SK-N-SH (cell line): ENCODE measurements around the gene WSB2. TPM values are rescaled to one million over a fixed set of nuclear protein-coding genes. Genes with fewer than 3 reads are reported as not detected.

Source experiments
- CTCF ChIA-PET: fragments of 300-600, 350-600 bp; formaldehyde crosslinking; extraction: SDS; loops from one replicate; lab custom pipeline; 2021; lab: Yijun Ruan, JAX
- POLR2A ChIA-PET: fragments of 350-600 bp; sonication (Branson Sonifier 250); formaldehyde crosslinking; extraction: SDS; loops from one replicate; lab custom pipeline; 2020; ENCODE audit warnings: antibody characterized with exemption, inconsistent platforms; lab: Yijun Ruan, JAX
- DNase-seq: peaks from one replicate; pipeline ENCODE4 v3.0.0; 2012
- H2AFZ ChIP-seq: fragments of 200-600 bp; sonication (generic); 2 replicates; pipeline ENCODE4 v1.8.1; 2016; ENCODE audit warnings: antibody characterized with exemption, mild to moderate bottlenecking, low read depth
- H3F3A ChIP-seq: fragments of 200-600 bp; sonication (generic); replicated peaks from 2 replicates; pipeline ENCODE3; 2016; ENCODE audit warnings: antibody characterized with exemption, mild to moderate bottlenecking; ENCODE audit not compliant: insufficient read depth
- H3K27ac ChIP-seq, 2 experiments: fragments of 200-500 bp in 1 of 2; fragments of 200-600 bp in 1 of 2; sonication (Bioruptor generic) in 1 of 2; sonication (generic), shearing (Covaris generic) in 1 of 2; 2 replicates each; pipeline versions ENCODE4 v1.5.1 to v1.6.1; 2014 to 2016; ENCODE audit warnings: low read depth in 2 of 2, inconsistent platforms in 1 of 2, low read length in 1 of 2, mild to moderate bottlenecking in 1 of 2, mixed read lengths in 1 of 2
- H3K27me3 ChIP-seq: fragments of 200-600 bp; sonication (generic), shearing (Covaris generic); 2 replicates; pipeline ENCODE4 v1.6.1; 2016; ENCODE audit warnings: mixed run types; ENCODE audit not compliant: insufficient read depth
- H3K36me3 ChIP-seq, 2 experiments: fragments of 200-500 bp in 1 of 2; fragments of 200-600 bp in 1 of 2; sonication (Bioruptor generic) in 1 of 2; sonication (generic) in 1 of 2; replicated peaks in 1 of 2; 2 replicates each; pipeline versions ENCODE3 to v1.5.1; 2014 to 2016; ENCODE audit warnings: low read length in 1 of 2, mild to moderate bottlenecking in 1 of 2; ENCODE audit not compliant: insufficient read depth in 2 of 2, control insufficient read depth in 1 of 2
- H3K4me1 ChIP-seq, 2 experiments: fragments of 200-500 bp in 1 of 2; fragments of 200-600 bp in 1 of 2; sonication (Bioruptor generic) in 1 of 2; sonication (generic), shearing (Covaris generic) in 1 of 2; 2 replicates each; pipeline versions ENCODE4 v1.5.1 to v1.6.1; 2014 to 2016; ENCODE audit warnings: low read depth in 1 of 2, low read length in 1 of 2, mixed run types in 1 of 2; ENCODE audit not compliant: insufficient read depth in 2 of 2, control insufficient read depth in 1 of 2
- H3K4me2 ChIP-seq: fragments of 200-600 bp; sonication (generic), shearing (Covaris generic); 2 replicates; pipeline ENCODE4 v1.6.1; 2017; ENCODE audit warnings: mixed run types
- H3K4me3 ChIP-seq, 2 experiments: fragments of 200-500 bp in 1 of 2; fragments of 200-600 bp in 1 of 2; sonication (Bioruptor generic) in 1 of 2; sonication (generic), shearing (Covaris generic) in 1 of 2; 2 replicates each; pipeline versions ENCODE4 v1.5.1 to v1.8.1; 2014 to 2016; ENCODE audit warnings: low read depth in 2 of 2, inconsistent platforms in 1 of 2, low read length in 1 of 2, mild to moderate bottlenecking in 1 of 2, mixed read lengths in 1 of 2, moderate library complexity in 1 of 2
- H3K79me2 ChIP-seq: fragments of 200-600 bp; sonication (generic); 2 replicates; pipeline ENCODE4 v1.8.1; 2017; ENCODE audit warnings: mild to moderate bottlenecking; ENCODE audit not compliant: insufficient read depth
- H3K9ac ChIP-seq: fragments of 200-600 bp; sonication (generic); 2 replicates; pipeline ENCODE4 v1.6.1; 2017; ENCODE audit warnings: mixed run types
- H3K9me2 ChIP-seq: fragments of 200-600 bp; sonication (generic); 2 replicates; pipeline ENCODE4 v1.6.1; 2017; ENCODE audit warnings: mixed run types
- H3K9me3 ChIP-seq: fragments of 200-600 bp; sonication (generic); 2 replicates; pipeline ENCODE4 v1.6.1; 2017; ENCODE audit warnings: mixed run types, mild to moderate bottlenecking, moderate library complexity
- H4K20me1 ChIP-seq: fragments of 200-600 bp; sonication (generic); 2 replicates; pipeline ENCODE4 v1.6.1; 2017; ENCODE audit warnings: mild to moderate bottlenecking, mixed run types; ENCODE audit not compliant: insufficient read depth
- ELF1 ChIP-seq: IDR thresholded peaks from 2 replicates; pipeline ENCODE4 v1.4.0; 2012
- EP300 ChIP-seq, 2 experiments: IDR thresholded peaks; 2 replicates each; pipeline versions ENCODE4 v1.4.0 to v1.6.1; 2012; ENCODE audit warnings: borderline replicate concordance in 1 of 2, low read depth in 1 of 2, low read length in 1 of 2
- EZH2phosphoT487 ChIP-seq: fragments of 200-600 bp; sonication (generic); IDR thresholded peaks from 2 replicates; pipeline ENCODE4 v1.6.1; 2017; ENCODE audit warnings: low read depth, mixed run types, mild to moderate bottlenecking, antibody characterized with exemption, moderate library complexity, borderline replicate concordance
- FOXM1 ChIP-seq: IDR thresholded peaks from 2 replicates; pipeline ENCODE4 v1.4.0; 2012; ENCODE audit warnings: low read depth, mild to moderate bottlenecking
- GABPA ChIP-seq: IDR thresholded peaks from 2 replicates; pipeline ENCODE4 v1.4.0; 2012; ENCODE audit warnings: low read depth, mild to moderate bottlenecking
- GATA2 ChIP-seq: sonication (generic); formaldehyde crosslinking; IDR thresholded peaks from 2 replicates; pipeline ENCODE4 v1.5.0; 2020; ENCODE audit warnings: mild to moderate bottlenecking, missing genetic modification reagents
- JUND ChIP-seq: IDR thresholded peaks from 2 replicates; pipeline ENCODE4 v1.4.0; 2012
- RXRA ChIP-seq: IDR thresholded peaks from 2 replicates; pipeline ENCODE4 v1.4.0; 2012; ENCODE audit warnings: low read depth, mild to moderate bottlenecking, borderline replicate concordance
- SIN3A ChIP-seq: IDR thresholded peaks from 2 replicates; pipeline ENCODE4 v1.6.1; 2012; ENCODE audit warnings: low read depth, mild to moderate bottlenecking, low read length, moderate library complexity, borderline replicate concordance
- TAF1 ChIP-seq: IDR thresholded peaks from 2 replicates; pipeline ENCODE4 v1.6.1; 2012; ENCODE audit warnings: low read depth, mild to moderate bottlenecking, low read length, moderate library complexity, borderline replicate concordance
- TCF12 ChIP-seq: IDR thresholded peaks from 2 replicates; pipeline ENCODE4 v1.4.0; 2012
- WGBS: methylation state at CpG from one replicate; pipeline ENCODE4 v1.1.6; 2017; ENCODE audit warnings: low lambda C conversion rate; 5-methylcytosine and 5-hydroxymethylcytosine counted together
- polyA plus RNA-seq, 3 experiments: library from polyadenylated mRNA; depleted of rRNA; stranded (reverse); fragments of >200 nt; gene quantifications; 2 replicates each; pipeline ENCODE4 v1.2.3, GENCODE V29; 2012
- TF ChIP-seq, protein P1 (sequence below): fragments of 200-600 bp; sonication (generic); IDR thresholded peaks from 2 replicates; pipeline ENCODE4 v1.6.1; 2017; ENCODE audit warnings: antibody characterized with exemption, mild to moderate bottlenecking, moderate library complexity
- TF ChIP-seq, protein P2 (sequence below): fragments of 150-350 bp; IDR thresholded peaks from 2 replicates; pipeline ENCODE4 v1.6.1; 2016; ENCODE audit warnings: mild to moderate bottlenecking, low read depth, low read length

WSB2 gene
- polyA plus RNA-seq, 1 of the 3 experiments (the other 2 are of a cell fraction), result 54.4 TPM

DNA sequence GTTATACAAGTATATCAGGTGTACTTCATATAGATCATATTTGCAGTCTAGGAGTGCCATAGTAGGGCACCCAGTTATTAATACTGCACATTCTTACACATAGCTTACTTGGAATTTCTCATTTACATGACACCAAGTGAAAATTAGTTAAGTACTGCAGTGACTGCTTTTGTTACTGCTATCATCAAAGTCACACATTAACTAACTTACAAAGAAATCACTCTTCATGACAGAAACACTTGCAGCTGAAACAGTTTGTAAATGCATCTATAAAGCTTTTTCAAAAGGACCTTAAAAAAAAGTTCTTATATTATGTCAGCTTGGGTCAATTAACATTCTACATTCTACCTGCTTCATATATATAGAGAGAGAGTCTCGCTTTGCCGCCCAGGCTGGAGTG is 62.3 kb downstream of the WSB2 start:
- Histone ChIP-seq H3K9me3 (no peaks in the 10 kb centered on the region), H3K79me2 (no peaks in the 10 kb centered on the region), H2AFZ (no peak overlapping the region), H3F3A (no peaks in the 10 kb centered on the region), H3K27me3 (no peaks in the 10 kb centered on the region), H3K4me1 (no peaks in the 10 kb centered on the region), H3K36me3 (no peaks in the 10 kb centered on the region), H3K4me3 (no peak overlapping the region), H3K9me2 (no peaks in the 10 kb centered on the region), H3K9ac (no peak overlapping the region), H4K20me1 (no peaks in the 10 kb centered on the region), H3K4me2 (no peak overlapping the region), H3K27ac (no peak overlapping the region)
- ChIA-PET POLR2A (no interaction called here), CTCF (interaction anchor here (0.6 to 1.3 kb wide), 2 partner anchors 36 to 123 kb away, joined by 3 read pairs; no protein-coding TSS in a partner anchor)
- 88% methylated on average over 2 of the region's 2 CpGs for WGBS
- TF ChIP-seq RXRA, result no peak
- no peak for TF ChIP-seq EP300 (IDR thresholded peaks at IDR 0.05; ENCODE audit: borderline replicate concordance in 1 of 2, low read depth in 1 of 2, low read length in 1 of 2)
- no peak for TF ChIP-seq ELF1
- no peak for TF ChIP-seq EZH2phosphoT487
- TF ChIP-seq TCF12, result no peak
- DNase-seq, result no peak

DNA sequence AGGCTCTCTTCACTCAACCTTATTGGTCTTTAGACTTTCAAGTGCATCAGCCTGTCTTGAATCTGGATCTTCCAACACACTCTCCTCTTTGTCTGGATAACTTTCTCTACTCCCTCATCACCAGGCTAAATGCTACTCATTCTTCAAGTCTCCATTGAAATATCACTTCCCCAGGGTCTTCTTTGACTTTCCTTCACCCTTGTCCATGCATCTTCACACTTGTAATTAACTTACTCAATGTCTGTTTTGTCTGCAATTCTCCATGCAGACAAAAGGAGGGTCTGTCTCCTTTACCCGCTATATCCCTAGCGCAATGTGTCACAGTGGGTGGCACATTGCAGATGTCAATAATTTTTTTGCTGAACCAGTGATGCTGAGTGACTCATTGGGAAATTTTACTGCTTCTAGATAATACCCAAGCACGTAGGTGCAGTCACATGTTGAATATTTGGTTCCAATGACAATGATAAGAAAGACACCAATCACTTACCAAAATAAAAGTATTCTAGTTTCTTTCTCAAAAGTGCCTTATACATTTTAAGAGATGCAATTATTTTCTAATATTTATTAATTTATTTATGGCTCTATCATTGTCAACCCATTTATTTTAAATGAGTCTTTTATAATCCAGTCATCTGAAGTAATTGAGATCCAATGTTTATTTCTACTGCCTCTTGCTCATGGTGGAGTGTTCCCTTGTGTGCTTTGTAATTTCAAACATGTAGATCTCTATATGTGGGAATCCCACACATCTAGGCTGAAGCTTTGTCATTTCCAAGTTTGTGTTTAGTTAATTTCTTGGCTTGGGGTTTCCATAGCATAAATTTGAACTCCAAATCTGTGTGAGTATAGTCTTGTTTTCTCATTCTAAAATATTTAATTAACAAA is 66.2 kb downstream of the WSB2 start:
- no peaks in the 10 kb centered on the region for H3F3A ChIP-seq
- 61% methylated on average over 3 of the region's 3 CpGs for WGBS
- TF ChIP-seq GABPA, result no peak
- TF ChIP-seq, protein P1, sequence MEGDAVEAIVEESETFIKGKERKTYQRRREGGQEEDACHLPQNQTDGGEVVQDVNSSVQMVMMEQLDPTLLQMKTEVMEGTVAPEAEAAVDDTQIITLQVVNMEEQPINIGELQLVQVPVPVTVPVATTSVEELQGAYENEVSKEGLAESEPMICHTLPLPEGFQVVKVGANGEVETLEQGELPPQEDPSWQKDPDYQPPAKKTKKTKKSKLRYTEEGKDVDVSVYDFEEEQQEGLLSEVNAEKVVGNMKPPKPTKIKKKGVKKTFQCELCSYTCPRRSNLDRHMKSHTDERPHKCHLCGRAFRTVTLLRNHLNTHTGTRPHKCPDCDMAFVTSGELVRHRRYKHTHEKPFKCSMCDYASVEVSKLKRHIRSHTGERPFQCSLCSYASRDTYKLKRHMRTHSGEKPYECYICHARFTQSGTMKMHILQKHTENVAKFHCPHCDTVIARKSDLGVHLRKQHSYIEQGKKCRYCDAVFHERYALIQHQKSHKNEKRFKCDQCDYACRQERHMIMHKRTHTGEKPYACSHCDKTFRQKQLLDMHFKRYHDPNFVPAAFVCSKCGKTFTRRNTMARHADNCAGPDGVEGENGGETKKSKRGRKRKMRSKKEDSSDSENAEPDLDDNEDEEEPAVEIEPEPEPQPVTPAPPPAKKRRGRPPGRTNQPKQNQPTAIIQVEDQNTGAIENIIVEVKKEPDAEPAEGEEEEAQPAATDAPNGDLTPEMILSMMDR, result no peak
- TF ChIP-seq FOXM1, result no peak
- TF ChIP-seq JUND, result no peak
- TF ChIP-seq, protein P2, sequence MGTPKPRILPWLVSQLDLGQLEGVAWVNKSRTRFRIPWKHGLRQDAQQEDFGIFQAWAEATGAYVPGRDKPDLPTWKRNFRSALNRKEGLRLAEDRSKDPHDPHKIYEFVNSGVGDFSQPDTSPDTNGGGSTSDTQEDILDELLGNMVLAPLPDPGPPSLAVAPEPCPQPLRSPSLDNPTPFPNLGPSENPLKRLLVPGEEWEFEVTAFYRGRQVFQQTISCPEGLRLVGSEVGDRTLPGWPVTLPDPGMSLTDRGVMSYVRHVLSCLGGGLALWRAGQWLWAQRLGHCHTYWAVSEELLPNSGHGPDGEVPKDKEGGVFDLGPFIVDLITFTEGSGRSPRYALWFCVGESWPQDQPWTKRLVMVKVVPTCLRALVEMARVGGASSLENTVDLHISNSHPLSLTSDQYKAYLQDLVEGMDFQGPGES, result no peak
- no peak for TF ChIP-seq GATA2 (CRISPR knock-in tag)
- TF ChIP-seq SIN3A, result no peak
- no peak for TF ChIP-seq TAF1
- TF ChIP-seq TCF12, result no peak
- TF ChIP-seq EP300 (IDR thresholded peaks at IDR 0.05; ENCODE audit: borderline replicate concordance in 1 of 2, low read depth in 1 of 2, low read length in 1 of 2), result no peak
- TF ChIP-seq, all 33 proteins: peak for 0
- Histone ChIP-seq H3K79me2 (no peaks in the 10 kb centered on the region), H3K4me1 (no peaks in the 10 kb centered on the region), H3K27me3 (no peaks in the 10 kb centered on the region), H3K36me3 (no peaks in the 10 kb centered on the region), H3K4me3 (no peak overlapping the region), H3K9ac (no peak overlapping the region), H4K20me1 (no peaks in the 10 kb centered on the region), H3K9me3 (no peaks in the 10 kb centered on the region), H3K9me2 (no peaks in the 10 kb centered on the region), H3K27ac (no peak overlapping the region), H3K4me2 (no peak overlapping the region), H2AFZ (no peak overlapping the region)
- POLR2A ChIA-PET, result no interaction called here
- DNase-seq, result no peak
- CTCF ChIA-PET, result no interaction called here
